HG02870 (cell line): ENCODE results near the gene GART.
"Not testable (repeated sequence)": the region's sequence is repeated elsewhere in the genome, so short reads cannot be mapped to it uniquely, and the experiment has no call there.

ENCODE experiments used
- ATAC-seq: cut with Tn5 transposase; IDR thresholded peaks from one replicate; pipeline ENCODE4 v1.9.1; 2021; ENCODE audit warnings: mild to moderate bottlenecking, moderate library complexity; ENCODE audit not compliant: unreplicated experiment

The GART gene

DNA sequence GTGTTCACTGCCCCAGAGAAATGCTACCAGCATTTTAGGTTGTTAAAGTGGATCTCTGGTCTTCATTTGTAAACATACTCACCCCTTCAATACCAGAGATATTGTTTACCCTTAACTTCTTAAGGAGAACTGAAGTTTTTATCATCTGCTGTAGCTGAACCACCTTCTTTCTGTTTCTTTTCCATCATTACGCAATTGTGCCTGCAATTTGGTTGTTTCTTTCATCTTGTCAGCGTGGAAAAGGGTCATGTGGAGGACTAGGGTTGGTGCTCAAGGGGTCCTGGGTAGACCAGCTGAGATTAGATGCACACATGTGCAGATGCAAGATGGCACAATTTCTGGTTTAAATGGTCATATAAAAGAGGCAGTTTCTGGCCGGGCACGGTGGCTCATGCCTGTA lies 23.0 kb downstream of the GART start:
- ATAC-seq = no peak

DNA sequence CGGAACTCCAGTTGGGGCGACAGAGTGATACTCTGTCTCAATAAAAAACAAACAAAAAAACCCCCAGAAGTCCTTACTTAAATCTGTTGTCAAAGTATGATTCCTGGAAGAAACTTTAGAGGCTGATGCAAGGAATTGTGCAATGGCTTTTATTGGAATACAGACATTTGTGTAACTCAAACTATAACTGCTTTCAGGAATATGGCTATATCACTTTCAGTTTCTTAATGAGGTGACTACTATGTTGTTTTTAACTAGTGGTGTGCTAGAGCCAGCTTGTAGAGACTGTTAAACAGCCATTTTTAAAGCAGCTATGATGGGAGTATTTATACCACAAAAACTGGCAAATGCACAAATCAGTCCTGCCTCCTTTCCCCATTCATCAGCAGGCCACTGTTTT lies 27.7 kb downstream of the GART start:
- ATAC-seq = no peak

- ATAC-seq = no peak
Measured at GRCh38 chr21:33512481-33512880, 29.4 kb downstream of the GART start.

DNA sequence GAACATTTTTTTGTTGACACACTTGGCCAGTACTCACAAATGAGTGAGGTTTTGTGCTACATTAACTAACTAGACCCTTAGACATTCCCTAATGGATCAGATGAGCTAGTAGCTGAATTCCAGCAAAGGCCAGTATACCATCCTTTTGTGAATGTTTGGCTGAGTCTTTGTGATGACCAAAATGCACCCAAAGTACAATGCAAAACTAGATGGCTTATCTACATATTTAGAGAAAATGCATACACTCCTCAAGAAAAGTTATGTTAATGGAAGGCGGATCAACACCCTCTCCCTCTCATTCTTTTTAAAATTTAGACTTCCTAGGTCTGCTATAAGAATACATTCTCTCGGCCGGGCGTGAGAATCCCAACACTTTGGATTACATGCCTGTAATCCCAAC lies 30.3 kb downstream of the GART start:
- no peak for ATAC-seq

- ATAC-seq = no peak
Measured at GRCh38 chr21:33510826-33511225, 31.1 kb downstream of the GART start.

GRCh38 chr21:33507003-33507402 lies 34.9 kb downstream of the GART start:
- not testable (repeated sequence) for ATAC-seq

DNA sequence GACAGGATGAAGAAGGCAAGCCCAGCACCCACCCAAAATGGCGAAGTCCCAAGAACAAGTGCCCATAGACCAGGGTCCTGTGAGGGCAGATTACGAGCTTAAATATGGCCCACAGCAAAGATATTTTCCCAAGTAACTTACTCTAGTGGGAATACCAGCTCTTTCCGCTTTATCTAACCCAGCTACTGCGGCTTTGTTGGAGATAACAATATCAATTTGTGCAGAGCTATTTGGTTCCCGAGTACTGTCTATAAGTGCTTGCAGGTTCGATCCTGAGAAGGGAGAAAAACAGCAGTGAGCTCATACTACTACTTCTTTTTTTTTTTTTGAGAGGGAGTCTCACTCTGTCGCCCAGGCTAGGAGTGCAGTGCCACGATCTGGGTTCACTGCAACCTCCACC lies 36.1 kb downstream of the GART start:
- ATAC-seq = no peak

GRCh38 chr21:33496345-33496744 lies 45.6 kb downstream of the GART start:
- no peak for ATAC-seq

DNA sequence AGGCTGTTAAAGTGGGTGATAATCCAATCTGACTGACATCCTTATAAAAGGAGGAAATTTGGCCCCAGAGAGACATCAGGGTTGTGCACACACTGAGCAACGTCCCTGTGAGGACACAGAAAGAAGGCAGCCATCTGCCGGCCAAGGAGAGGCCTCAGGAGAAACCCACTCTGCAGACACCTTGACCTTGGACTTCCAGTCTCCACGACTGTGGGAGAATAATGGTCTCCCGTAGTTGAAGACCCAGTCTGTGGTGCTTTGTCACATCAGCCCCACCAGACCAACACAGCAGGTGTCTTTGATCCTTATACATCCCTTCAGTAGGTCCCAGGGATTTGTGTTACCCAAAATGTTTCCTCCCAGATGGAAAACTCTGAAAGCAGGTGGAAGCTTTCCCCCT lies 46.2 kb downstream of the GART start:
- no peak for ATAC-seq

- ATAC-seq = no peak
Measured at GRCh38 chr21:33493756-33494155, 48.2 kb downstream of the GART start.

- no peak for ATAC-seq
Measured at GRCh38 chr21:33492571-33492970, 49.3 kb downstream of the GART start.

GRCh38 chr21:33491373-33492102 lies 50.4 kb downstream of the GART start, which contains the start of gene DNAJC28:
Gene DNAJC28 (minus strand): TSS chr21:33491716. CDS start chr21:33489393, 2,323 bp downstream.
- ATAC-seq = peak; percentile 97

- ATAC-seq = no peak
Measured at GRCh38 chr21:33490991-33491372, 50.9 kb downstream of the GART start.

DNA sequence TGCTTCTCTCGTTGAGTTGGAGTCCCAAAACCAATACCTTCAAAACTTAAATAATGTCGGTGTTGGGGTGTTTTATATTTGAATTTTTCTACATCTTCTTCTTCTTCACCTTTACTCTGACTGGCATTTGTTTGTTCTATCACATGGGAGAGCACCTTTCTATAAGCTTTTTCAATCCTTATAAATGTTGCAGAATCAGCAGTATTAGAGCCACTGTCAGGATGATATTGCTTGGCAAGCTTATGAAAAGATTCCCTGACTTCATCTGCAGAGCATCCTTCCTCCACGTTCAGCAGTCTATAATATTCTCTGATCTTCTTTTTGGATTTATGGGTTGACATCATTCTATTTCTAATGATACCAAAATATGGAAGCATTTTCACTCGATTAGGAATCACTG lies 53.0 kb downstream of the GART start:
- no peak for ATAC-seq

DNA sequence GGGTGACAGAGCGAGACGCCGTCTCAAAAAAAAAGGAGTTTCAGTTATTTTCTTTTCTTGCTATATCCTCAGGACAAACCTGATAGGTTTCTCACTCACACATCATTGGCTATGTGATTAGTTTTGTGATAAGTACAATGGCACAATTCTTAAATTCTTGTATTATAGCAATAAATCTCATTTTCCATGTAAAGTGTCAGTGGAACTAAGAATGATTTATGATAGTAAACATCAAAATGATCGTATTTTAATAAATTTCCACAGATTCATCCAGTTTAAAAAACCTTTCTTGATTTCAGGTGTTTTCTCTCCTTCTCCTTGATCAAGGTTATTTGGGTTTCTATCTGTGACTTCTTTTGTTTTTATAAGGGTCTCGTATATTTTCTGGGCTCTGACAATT lies 53.9 kb downstream of the GART start:
- no peak for ATAC-seq

DNA sequence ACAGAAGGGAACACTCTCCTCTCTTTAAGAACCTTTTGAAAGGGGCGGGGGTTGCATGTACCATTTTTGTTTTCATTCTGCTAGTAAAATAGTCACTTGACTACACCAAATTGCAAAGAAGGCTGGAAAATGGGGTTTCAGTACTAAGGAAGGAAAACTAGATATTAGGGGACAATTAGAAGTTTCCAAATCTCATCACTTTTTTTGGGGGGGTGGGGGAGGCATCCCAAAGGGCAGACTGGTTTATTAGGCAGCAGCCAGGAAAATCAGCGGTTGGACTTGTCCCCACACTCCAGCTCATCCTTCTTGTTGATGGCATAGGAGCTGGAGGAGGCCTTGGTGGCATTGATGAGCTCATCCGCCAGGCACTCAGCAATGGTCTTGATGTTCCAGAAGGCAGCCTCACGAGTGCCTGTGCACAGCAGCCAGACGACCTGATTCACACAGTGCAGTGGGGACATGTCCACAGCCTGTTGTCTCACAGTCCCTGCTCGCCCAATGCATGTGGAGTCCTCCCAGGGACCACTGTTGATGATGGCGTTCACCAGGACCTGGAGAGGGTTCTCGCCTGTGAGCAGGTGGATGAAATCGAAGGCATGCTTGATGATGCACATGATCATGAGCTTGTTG lies 60.5 kb downstream of the GART start:
- no peak for ATAC-seq

GRCh38 chr21:33480481-33481103 lies 61.3 kb downstream of the GART start:
- ATAC-seq = no peak

- ATAC-seq = peak; percentile 87
Measured at GRCh38 chr21:33479679-33480480, 62.0 kb downstream of the GART start, which contains the start of gene TMEM50B. Gene TMEM50B (minus strand): TSS chr21:33479974. CDS start chr21:33468885, 11,089 bp downstream.

DNA sequence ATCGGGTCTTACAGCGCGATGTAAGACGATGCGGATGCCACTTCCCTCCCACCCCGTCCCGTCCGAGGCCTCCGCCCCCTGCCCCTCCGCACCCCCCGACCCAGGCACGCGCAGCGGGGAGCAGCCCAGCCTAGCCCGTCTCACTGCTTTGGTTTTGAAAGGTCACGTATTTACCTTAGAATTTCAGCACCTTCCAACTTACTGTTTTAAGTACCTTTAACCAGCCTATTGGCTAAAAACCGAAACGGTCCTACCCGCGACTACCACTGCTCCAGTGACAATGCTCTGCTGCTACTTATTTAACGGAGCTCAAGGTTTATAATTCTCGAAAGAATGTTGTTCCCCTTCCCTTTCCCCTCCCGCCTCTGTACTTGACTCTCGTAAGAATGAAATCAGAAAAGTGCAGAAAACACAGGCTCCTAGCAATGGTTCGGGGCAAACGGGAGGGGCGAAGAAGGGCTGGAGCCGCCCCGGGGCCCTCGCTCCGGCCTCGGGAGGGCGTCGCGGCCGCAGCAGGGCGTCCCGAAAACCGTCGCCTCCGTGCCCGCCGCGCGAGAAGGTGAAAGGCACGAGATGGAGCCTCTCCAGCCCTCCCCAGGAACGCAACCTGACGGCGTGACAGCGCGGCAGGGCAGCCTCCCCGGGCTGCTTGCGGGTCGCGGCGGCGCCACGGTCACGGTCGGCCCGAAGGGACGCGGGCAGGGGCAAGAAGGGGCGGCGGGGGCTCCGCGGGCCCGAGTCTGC lies 62.8 kb downstream of the GART start:
- peak; percentile 18 for ATAC-seq

DNA sequence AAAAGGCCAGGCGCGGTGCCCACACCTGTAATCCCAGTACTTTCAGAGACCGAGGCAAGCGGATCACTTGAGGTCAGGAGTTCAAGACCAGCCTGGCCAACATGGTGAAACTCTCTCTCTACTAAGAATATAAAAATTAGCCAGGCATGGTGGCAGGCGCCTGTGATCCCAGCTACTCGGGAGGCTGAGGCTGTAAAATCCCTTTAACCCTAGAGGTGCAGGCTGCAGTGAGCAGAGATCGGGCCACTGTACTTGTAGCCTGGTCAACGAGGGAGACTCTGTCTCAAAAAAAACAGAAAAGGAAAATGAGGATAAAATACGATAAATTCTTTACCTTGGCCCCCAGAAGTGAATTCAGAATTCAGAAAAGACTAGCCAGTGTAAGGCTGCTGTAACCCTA lies 63.7 kb downstream of the GART start:
- ATAC-seq = no peak

GRCh38 chr21:33477066-33477465 lies 64.9 kb downstream of the GART start:
- ATAC-seq = no peak
